ENCODE data around the gene RNF26.

RNF26 gene

GRCh38 chr11:119335655-119336543 lies 1.6 kb downstream of the RNF26 start:
- DNase-seq (ENCODE audit: low read depth in 2 of 3, low spot score in 2 of 3): no peak

GRCh38 chr11:119336744-119337469 lies 2.6 kb downstream of the RNF26 start:
- no peak for DNase-seq (ENCODE audit: low read depth in 2 of 3, low spot score in 2 of 3)

GRCh38 chr11:119337581-119338317 lies 3.4 kb downstream of the RNF26 start:
- no peak for DNase-seq (ENCODE audit: low read depth in 2 of 3, low spot score in 2 of 3)

GRCh38 chr11:119338318-119338890 lies 4.1 kb downstream of the RNF26 start:
- peak in 2 of 3 experiments; percentile 42 to 58 for DNase-seq (ENCODE audit: low read depth in 2 of 3, low spot score in 2 of 3)

- no peak for DNase-seq (ENCODE audit: low read depth in 2 of 3, low spot score in 2 of 3)
Measured at GRCh38 chr11:119338965-119339588, 4.8 kb downstream of the RNF26 start.

GRCh38 chr11:119339589-119340334 lies 5.4 kb downstream of the RNF26 start:
- no peak for DNase-seq (ENCODE audit: low read depth in 2 of 3, low spot score in 2 of 3)

- DNase-seq (ENCODE audit: low read depth in 2 of 3, low spot score in 2 of 3): no peak
Measured at GRCh38 chr11:119340335-119341221, 6.3 kb downstream of the RNF26 start, which contains the start of gene C1QTNF5. TSS of gene C1QTNF5 (minus strand) at chr11:119340883. CDS start at chr11:119340397, 486 bp downstream.

- no peak for DNase-seq (ENCODE audit: low read depth in 2 of 3, low spot score in 2 of 3)
Measured at GRCh38 chr11:119341222-119342022, 7.1 kb downstream of the RNF26 start.

GRCh38 chr11:119342023-119342300 lies 7.6 kb downstream of the RNF26 start:
- DNase-seq (ENCODE audit: low read depth in 2 of 3, low spot score in 2 of 3): no peak

GRCh38 chr11:119342362-119343130 lies 8.2 kb downstream of the RNF26 start:
- no peak for DNase-seq (ENCODE audit: low read depth in 2 of 3, low spot score in 2 of 3)

- no peak for DNase-seq (ENCODE audit: low read depth in 2 of 3, low spot score in 2 of 3)
Measured at GRCh38 chr11:119343726-119344125, 9.4 kb downstream of the RNF26 start.

GRCh38 chr11:119344291-119345010 lies 10.1 kb downstream of the RNF26 start:
- DNase-seq (ENCODE audit: low read depth in 2 of 3, low spot score in 2 of 3): no peak

GRCh38 chr11:119345685-119346084 lies 11.4 kb downstream of the RNF26 start:
- no peak for DNase-seq (ENCODE audit: low read depth in 2 of 3, low spot score in 2 of 3)

- DNase-seq (ENCODE audit: low read depth in 2 of 3, low spot score in 2 of 3): no peak
Measured at GRCh38 chr11:119346605-119347004, 12.3 kb downstream of the RNF26 start, which contains the start of gene MFRP. TSS of gene MFRP (minus strand) at chr11:119346705. CDS start at chr11:119346513, 192 bp downstream.

GRCh38 chr11:119347242-119347641 lies 12.9 kb downstream of the RNF26 start:
- no peak for DNase-seq (ENCODE audit: low read depth in 2 of 3, low spot score in 2 of 3)

- no peak for DNase-seq (ENCODE audit: low read depth in 2 of 3, low spot score in 2 of 3)
Measured at GRCh38 chr11:119347940-119348605, 13.7 kb downstream of the RNF26 start.

Data from activated CD8-positive, alpha-beta memory T cell treated with anti-CD3 and anti-CD28 coated beads for 48 hours (primary cell).